ENCODE results near the gene WDR89.

GRCh38 chr14:63644741-63645140, 3.1 kb upstream of the WDR89 start:
- TF ChIP-seq PBX3 (IDR thresholded peaks at IDR 0.05): no peak
- TF ChIP-seq SMC3 (IDR thresholded peaks at IDR 0.05; ENCODE audit: low read depth, low read length): no peak

Data from SK-N-SH (cell line).